Vagina (tissue), 2 donors: ENCODE data around the gene NTF3.

Source experiments
- POLR2A ChIP-seq, 2 donors: fragments of 450-650 bp; IDR thresholded peaks; one replicate each; pipeline ENCODE4 v1.6.1; 2017; ENCODE audit warnings: antibody characterized with exemption in 2 of 2, mild to moderate bottlenecking in 2 of 2, moderate library complexity in 2 of 2
- POLR2AphosphoS5 ChIP-seq, 2 donors: sonication (generic); formaldehyde crosslinking; IDR thresholded peaks; one replicate each; pipeline ENCODE4 v1.9.0; 2017; ENCODE audit warnings: antibody characterized with exemption in 2 of 2, mild to moderate bottlenecking in 2 of 2, low read depth in 1 of 2; ENCODE audit not compliant: insufficient read depth in 1 of 2
- TF ChIP-seq, protein P1 (sequence below), 3 experiments: fragments of 450-650 bp in 2 of 3; fragments of 200-600 bp in 1 of 3; sonication (generic) in 1 of 3; IDR thresholded peaks; one replicate each; pipeline ENCODE4 v1.5.1; 2017 to 2019; ENCODE audit warnings: antibody characterized with exemption in 3 of 3, mild to moderate bottlenecking in 2 of 3, moderate library complexity in 2 of 3

DNA sequence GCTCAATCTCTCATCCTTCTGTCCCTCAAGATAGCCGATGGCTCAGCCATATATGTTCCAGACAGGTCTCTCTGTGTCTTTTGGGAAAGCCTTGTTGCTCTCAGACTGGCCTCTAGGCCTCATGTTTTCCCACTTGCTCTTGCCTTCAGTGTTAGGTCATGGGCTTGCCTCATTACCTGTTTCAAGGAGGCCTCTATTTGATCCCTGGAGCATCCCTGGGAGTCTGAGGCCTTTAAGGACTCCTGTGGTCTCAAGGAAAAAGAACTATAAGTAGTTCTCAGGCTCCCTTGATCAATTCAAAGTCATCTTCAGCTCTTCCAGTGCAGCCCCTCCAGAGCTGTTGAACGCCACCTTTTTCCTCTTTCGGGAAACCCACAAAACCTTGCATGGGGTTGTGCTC is 47.9 kb downstream of the NTF3 start:
- no peak for TF ChIP-seq POLR2A (IDR thresholded peaks at IDR 0.05)
- TF ChIP-seq, protein P1, sequence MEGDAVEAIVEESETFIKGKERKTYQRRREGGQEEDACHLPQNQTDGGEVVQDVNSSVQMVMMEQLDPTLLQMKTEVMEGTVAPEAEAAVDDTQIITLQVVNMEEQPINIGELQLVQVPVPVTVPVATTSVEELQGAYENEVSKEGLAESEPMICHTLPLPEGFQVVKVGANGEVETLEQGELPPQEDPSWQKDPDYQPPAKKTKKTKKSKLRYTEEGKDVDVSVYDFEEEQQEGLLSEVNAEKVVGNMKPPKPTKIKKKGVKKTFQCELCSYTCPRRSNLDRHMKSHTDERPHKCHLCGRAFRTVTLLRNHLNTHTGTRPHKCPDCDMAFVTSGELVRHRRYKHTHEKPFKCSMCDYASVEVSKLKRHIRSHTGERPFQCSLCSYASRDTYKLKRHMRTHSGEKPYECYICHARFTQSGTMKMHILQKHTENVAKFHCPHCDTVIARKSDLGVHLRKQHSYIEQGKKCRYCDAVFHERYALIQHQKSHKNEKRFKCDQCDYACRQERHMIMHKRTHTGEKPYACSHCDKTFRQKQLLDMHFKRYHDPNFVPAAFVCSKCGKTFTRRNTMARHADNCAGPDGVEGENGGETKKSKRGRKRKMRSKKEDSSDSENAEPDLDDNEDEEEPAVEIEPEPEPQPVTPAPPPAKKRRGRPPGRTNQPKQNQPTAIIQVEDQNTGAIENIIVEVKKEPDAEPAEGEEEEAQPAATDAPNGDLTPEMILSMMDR (IDR thresholded peaks at IDR 0.05), result no peak
- no peak for TF ChIP-seq POLR2AphosphoS5 (IDR thresholded peaks at IDR 0.05; ENCODE audit: insufficient read depth in 1 of 2, low read depth in 1 of 2)
